ENCODE measurements around the gene UNC80. TPM values are rescaled to one million over a fixed set of nuclear protein-coding genes. Genes with fewer than 3 reads are reported as not detected.

The UNC80 gene
- total RNA-seq, 1 experiment from 2014 or later = not detected

DNA sequence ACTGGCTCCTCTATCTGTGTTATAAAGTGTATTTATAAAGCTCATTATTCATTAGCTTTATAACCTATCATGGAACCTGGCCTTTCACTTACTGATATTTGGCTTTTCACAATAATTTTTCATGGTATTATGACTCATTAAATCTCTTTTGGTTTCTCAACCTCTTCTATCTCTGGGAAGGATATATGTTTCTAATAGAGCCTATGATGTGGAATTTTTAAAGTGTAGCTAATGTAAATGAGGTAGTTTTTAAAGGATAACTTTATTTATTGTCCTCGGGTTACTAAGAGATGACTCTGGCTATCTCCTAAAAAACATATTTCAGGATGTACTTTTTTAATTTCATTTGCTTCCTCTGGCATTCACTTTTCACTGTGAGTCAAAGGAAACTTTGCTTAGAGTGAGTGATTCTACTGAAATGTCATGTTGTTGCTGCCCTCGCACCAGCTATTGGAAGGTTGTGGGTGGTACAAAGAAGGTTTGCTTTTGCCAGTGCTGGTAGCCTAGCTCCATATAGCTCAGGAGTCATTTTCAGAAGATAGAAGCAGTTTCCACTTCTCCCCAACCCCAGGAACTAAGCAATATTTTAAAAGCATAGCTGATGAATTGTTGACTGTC is 145.6 kb downstream of the UNC80 start:
- DNase-seq (no peak), ATAC-seq (no peak)
- Histone ChIP-seq H3F3A (ENCODE audit: low read length, unreplicated experiment) (no peaks in the 10 kb centered on the region), H4K20me1 (ENCODE audit: low read length) (no peaks in the 10 kb centered on the region), H3K36me3 (ENCODE audit: low read depth, low read length) (no peaks in the 10 kb centered on the region), H3K79me2 (ENCODE audit: low read length) (no peaks in the 10 kb centered on the region), H3K9ac (ENCODE audit: low read length) (no peak overlapping the region), H3K9me2 (replicated peaks; ENCODE audit: low read length) (no peaks in the 10 kb centered on the region), H3K27ac (ENCODE audit: low read length) (no peak overlapping the region), H3K4me1 (ENCODE audit: insufficient read depth, low read length) (no peaks in the 10 kb centered on the region), H3K9me3 (ENCODE audit: low read length) (no peaks in the 10 kb centered on the region), H3K4me3 (ENCODE audit: low read length) (no peak overlapping the region), H3K27me3 (ENCODE audit: low read length) (peaks cover 61% of the 10 kb centered on the region), H3K4me2 (ENCODE audit: low read length) (no peak overlapping the region), H2AFZ (ENCODE audit: low read length) (no peak overlapping the region)
- POLR2A ChIA-PET (ENCODE audit: unreplicated experiment) = no interaction called here
- intact Hi-C loops (cut with micrococcal nuclease) = no loop called here
- TF ChIP-seq EZH2phosphoT487 (IDR thresholded peaks at IDR 0.05; ENCODE audit: borderline replicate concordance, low read length) (no peak), EZH2 (IDR thresholded peaks at IDR 0.05; ENCODE audit: low read length, unreplicated experiment) (no peak)
- TF ChIP-seq, protein P1, sequence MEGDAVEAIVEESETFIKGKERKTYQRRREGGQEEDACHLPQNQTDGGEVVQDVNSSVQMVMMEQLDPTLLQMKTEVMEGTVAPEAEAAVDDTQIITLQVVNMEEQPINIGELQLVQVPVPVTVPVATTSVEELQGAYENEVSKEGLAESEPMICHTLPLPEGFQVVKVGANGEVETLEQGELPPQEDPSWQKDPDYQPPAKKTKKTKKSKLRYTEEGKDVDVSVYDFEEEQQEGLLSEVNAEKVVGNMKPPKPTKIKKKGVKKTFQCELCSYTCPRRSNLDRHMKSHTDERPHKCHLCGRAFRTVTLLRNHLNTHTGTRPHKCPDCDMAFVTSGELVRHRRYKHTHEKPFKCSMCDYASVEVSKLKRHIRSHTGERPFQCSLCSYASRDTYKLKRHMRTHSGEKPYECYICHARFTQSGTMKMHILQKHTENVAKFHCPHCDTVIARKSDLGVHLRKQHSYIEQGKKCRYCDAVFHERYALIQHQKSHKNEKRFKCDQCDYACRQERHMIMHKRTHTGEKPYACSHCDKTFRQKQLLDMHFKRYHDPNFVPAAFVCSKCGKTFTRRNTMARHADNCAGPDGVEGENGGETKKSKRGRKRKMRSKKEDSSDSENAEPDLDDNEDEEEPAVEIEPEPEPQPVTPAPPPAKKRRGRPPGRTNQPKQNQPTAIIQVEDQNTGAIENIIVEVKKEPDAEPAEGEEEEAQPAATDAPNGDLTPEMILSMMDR (conservative IDR thresholded peaks at IDR 0.05; ENCODE audit: low read depth, low read length) = no peak
- BruUV-seq (replicated peaks) = no TSS peak
- CTCF ChIA-PET = no interaction called here

DNA sequence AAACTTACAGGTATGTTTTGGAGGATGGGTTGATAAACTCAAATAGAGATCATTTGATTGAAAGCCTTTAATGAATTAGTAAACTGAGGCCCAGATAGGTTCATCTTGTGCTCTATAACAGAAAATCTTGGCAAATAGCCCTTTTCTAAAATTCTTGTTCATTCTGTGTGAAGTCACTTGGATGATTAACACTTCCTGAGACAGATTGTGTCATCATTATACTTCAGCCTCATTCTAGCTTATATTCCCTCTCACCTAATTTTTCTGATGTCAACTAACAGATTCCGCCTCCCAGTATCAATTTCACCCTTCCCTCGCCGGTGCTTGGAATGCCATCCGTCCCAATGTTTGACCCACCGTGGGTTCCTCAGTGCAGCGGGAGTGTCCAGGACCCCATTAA is 146.6 kb downstream of the UNC80 start:
- no peak overlapping the region for H3K4me3 ChIP-seq (ENCODE audit: low read length)
- no TSS peak for BruUV-seq (replicated peaks)
- intact Hi-C loops (cut with micrococcal nuclease) = no loop called here
- no peaks in the 10 kb centered on the region for H3K9me2 ChIP-seq (replicated peaks; ENCODE audit: low read length)
- no peak overlapping the region for H2AFZ ChIP-seq (ENCODE audit: low read length)
- no peak overlapping the region for H3K27ac ChIP-seq (ENCODE audit: low read length)
- H3K9ac ChIP-seq (ENCODE audit: low read length) = no peak overlapping the region
- H3F3A ChIP-seq (ENCODE audit: low read length, unreplicated experiment) = no peaks in the 10 kb centered on the region
- H3K27me3 ChIP-seq (ENCODE audit: low read length) = peaks cover 65% of the 10 kb centered on the region
- POLR2A ChIA-PET (ENCODE audit: unreplicated experiment) = no interaction called here
- TF ChIP-seq, protein P1 (conservative IDR thresholded peaks at IDR 0.05; ENCODE audit: low read depth, low read length) = no peak
- TF ChIP-seq EZH2phosphoT487 (IDR thresholded peaks at IDR 0.05; ENCODE audit: borderline replicate concordance, low read length) (no peak), EZH2 (IDR thresholded peaks at IDR 0.05; ENCODE audit: low read length, unreplicated experiment) (no peak)
- CTCF ChIA-PET = no interaction called here
- H3K4me2 ChIP-seq (ENCODE audit: low read length) = no peak overlapping the region
- no peak for ATAC-seq
- H4K20me1 ChIP-seq (ENCODE audit: low read length) = no peaks in the 10 kb centered on the region
- H3K36me3 ChIP-seq (ENCODE audit: low read depth, low read length) = no peaks in the 10 kb centered on the region
- no peaks in the 10 kb centered on the region for H3K79me2 ChIP-seq (ENCODE audit: low read length)
- H3K9me3 ChIP-seq (ENCODE audit: low read length) = no peaks in the 10 kb centered on the region
- no peaks in the 10 kb centered on the region for H3K4me1 ChIP-seq (ENCODE audit: insufficient read depth, low read length)
- DNase-seq = no peak

DNA sequence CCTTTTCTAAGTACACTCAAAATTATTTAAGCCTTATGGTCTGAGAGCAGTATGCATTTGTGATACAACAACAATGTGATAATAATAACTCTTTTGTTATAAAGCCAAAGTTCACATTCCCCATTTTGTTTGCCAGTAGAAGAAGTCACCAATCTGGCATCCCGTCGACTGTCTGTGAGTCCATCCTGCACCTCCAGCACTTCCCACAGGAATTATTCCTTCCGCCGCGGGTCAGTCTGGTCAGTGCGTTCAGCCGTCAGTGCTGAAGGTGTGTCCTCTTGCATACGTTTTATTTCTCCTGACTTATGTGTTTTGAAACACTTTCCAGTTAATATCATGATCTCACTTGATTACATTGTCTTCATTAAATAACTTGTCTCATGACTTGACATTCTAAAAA is 150.5 kb downstream of the UNC80 start:
- no peaks in the 10 kb centered on the region for H3F3A ChIP-seq (ENCODE audit: low read length, unreplicated experiment)
- no peaks in the 10 kb centered on the region for H4K20me1 ChIP-seq (ENCODE audit: low read length)
- H3K4me3 ChIP-seq (ENCODE audit: low read length) = no peak overlapping the region
- no peaks in the 10 kb centered on the region for H3K9me3 ChIP-seq (ENCODE audit: low read length)
- no peaks in the 10 kb centered on the region for H3K79me2 ChIP-seq (ENCODE audit: low read length)
- H3K27me3 ChIP-seq (ENCODE audit: low read length) = peaks cover 58% of the 10 kb centered on the region
- no peaks in the 10 kb centered on the region for H3K9me2 ChIP-seq (replicated peaks; ENCODE audit: low read length)
- BruUV-seq (replicated peaks) = no TSS peak
- H3K9ac ChIP-seq (ENCODE audit: low read length) = no peak overlapping the region
- TF ChIP-seq EZH2 (IDR thresholded peaks at IDR 0.05; ENCODE audit: low read length, unreplicated experiment) = no peak
- TF ChIP-seq EZH2phosphoT487 (IDR thresholded peaks at IDR 0.05; ENCODE audit: borderline replicate concordance, low read length) = no peak
- TF ChIP-seq, protein P1 (conservative IDR thresholded peaks at IDR 0.05; ENCODE audit: low read depth, low read length) = no peak
- CTCF ChIA-PET = no interaction called here
- no peak overlapping the region for H2AFZ ChIP-seq (ENCODE audit: low read length)
- intact Hi-C loops (cut with micrococcal nuclease) = no loop called here
- ATAC-seq = no peak
- no peak for DNase-seq
- H3K36me3 ChIP-seq (ENCODE audit: low read depth, low read length) = no peaks in the 10 kb centered on the region
- POLR2A ChIA-PET (ENCODE audit: unreplicated experiment) = no interaction called here
- no peak overlapping the region for H3K4me2 ChIP-seq (ENCODE audit: low read length)
- H3K27ac ChIP-seq (ENCODE audit: low read length) = no peak overlapping the region
- H3K4me1 ChIP-seq (ENCODE audit: insufficient read depth, low read length) = no peaks in the 10 kb centered on the region
